Neural cell (in vitro differentiated cells): ENCODE measurements around the gene QKI. TPM values are rescaled to one million over a fixed set of nuclear protein-coding genes. Genes with fewer than 3 reads are reported as not detected.
"Not testable (repeated sequence)": the region's sequence is repeated elsewhere in the genome, so short reads cannot be mapped to it uniquely, and the experiment has no call there.

ENCODE experiments used
- H2AFZ ChIP-seq: fragments of 200-600, 300-800 bp; sonication (generic), shearing (Covaris generic); 2 replicates; pipeline ENCODE4 v1.6.0; 2014; ENCODE audit warnings: low read depth, mild to moderate bottlenecking, antibody characterized with exemption, low read length, moderate library complexity
- H3F3A ChIP-seq: fragments of 200-600 bp; shearing (Covaris generic); 2 replicates; pipeline ENCODE4 v1.6.1; 2016; ENCODE audit warnings: mild to moderate bottlenecking, moderate library complexity, mixed read lengths, antibody characterized with exemption, low read length; ENCODE audit not compliant: insufficient read depth, poor library complexity, severe bottlenecking
- H3K27ac ChIP-seq: fragments of 200-600, 300-800 bp; sonication (generic), shearing (Covaris generic); 2 replicates; pipeline ENCODE4 v1.5.1; 2014; ENCODE audit warnings: mild to moderate bottlenecking, low read length, moderate library complexity
- H3K27me3 ChIP-seq: fragments of 300-800, 200-600 bp; sonication (generic), shearing (Covaris generic); 2 replicates; pipeline ENCODE4 v1.6.0; 2014; ENCODE audit warnings: mild to moderate bottlenecking, low read depth, low read length, moderate library complexity; ENCODE audit not compliant: insufficient read depth
- H3K36me3 ChIP-seq: fragments of 300-800, 200-600 bp; sonication (generic), shearing (Covaris generic); 2 replicates; pipeline ENCODE4 v1.5.1; 2014; ENCODE audit warnings: mild to moderate bottlenecking, antibody characterized with exemption, low read length, moderate library complexity; ENCODE audit not compliant: insufficient read depth
- H3K4me2 ChIP-seq: fragments of 300-800, 200-600 bp; sonication (generic), shearing (Covaris generic); 2 replicates; pipeline ENCODE4 v1.6.0; 2014; ENCODE audit warnings: mild to moderate bottlenecking, low read length
- H3K4me3 ChIP-seq: fragments of 300-800, 200-600 bp; sonication (generic), shearing (Covaris generic); 2 replicates; pipeline ENCODE4 v1.5.1; 2014; ENCODE audit warnings: mild to moderate bottlenecking, low read length, moderate library complexity
- H3K79me2 ChIP-seq: fragments of 200-600 bp; shearing (Covaris generic); replicated peaks from 2 replicates; pipeline ENCODE4 v1.6.0; 2014; ENCODE audit warnings: mild to moderate bottlenecking, low read length, moderate library complexity; ENCODE audit not compliant: insufficient read depth
- H3K9ac ChIP-seq: fragments of 300-800, 200-600 bp; sonication (generic), shearing (Covaris generic); 2 replicates; pipeline ENCODE4 v1.6.1; 2016; ENCODE audit warnings: mild to moderate bottlenecking, low read length, mixed read lengths
- H3K9me2 ChIP-seq: fragments of 200-600 bp; shearing (Covaris generic); 2 replicates; pipeline ENCODE4 v1.6.1; 2016; ENCODE audit warnings: mild to moderate bottlenecking, low read length, mixed read lengths; ENCODE audit not compliant: insufficient read depth
- H3K9me3 ChIP-seq: fragments of 200-600, 300-800 bp; sonication (generic), shearing (Covaris generic); 2 replicates; pipeline ENCODE4 v1.6.1; 2016; ENCODE audit warnings: mild to moderate bottlenecking, mixed run types, low read length, moderate library complexity, mixed read lengths
- H4K20me1 ChIP-seq: fragments of 200-600 bp; shearing (Covaris generic); 2 replicates; pipeline ENCODE4 v1.6.1; 2016; ENCODE audit warnings: mild to moderate bottlenecking, mixed run types; ENCODE audit not compliant: insufficient read depth
- CTCF ChIP-seq: fragments of 450-650 bp; IDR thresholded peaks from 2 replicates; pipeline ENCODE4 v1.5.1; 2014; ENCODE audit warnings: antibody characterized with exemption, mild to moderate bottlenecking, moderate library complexity; ENCODE audit not compliant: poor library complexity, severe bottlenecking
- EP300 ChIP-seq: fragments of 450-650 bp; conservative IDR thresholded peaks from 2 replicates; pipeline ENCODE4 v1.6.1; 2014; ENCODE audit warnings: antibody characterized with exemption, mild to moderate bottlenecking, moderate library complexity; ENCODE audit not compliant: poor library complexity, severe bottlenecking
- EZH2 ChIP-seq: fragments of 200-600, 300-800 bp; shearing (Covaris generic), sonication (generic); IDR thresholded peaks from 2 replicates; pipeline ENCODE4 v1.6.1; 2014; ENCODE audit warnings: antibody characterized with exemption, low read length, borderline replicate concordance, mild to moderate bottlenecking; ENCODE audit not compliant: insufficient read depth, poor library complexity, severe bottlenecking
- MXI1 ChIP-seq: fragments of 450-650 bp; conservative IDR thresholded peaks from 2 replicates; pipeline ENCODE4 v1.6.1; 2014; ENCODE audit warnings: antibody characterized with exemption, mild to moderate bottlenecking; ENCODE audit not compliant: poor library complexity, severe bottlenecking
- POLR2AphosphoS5 ChIP-seq: IDR thresholded peaks from 2 replicates; pipeline ENCODE4 v1.6.1; 2012
- RAD21 ChIP-seq: fragments of 450-650 bp; conservative IDR thresholded peaks from 2 replicates; pipeline ENCODE4 v1.6.1; 2014; ENCODE audit warnings: antibody characterized with exemption, mild to moderate bottlenecking, moderate library complexity
- REST ChIP-seq: IDR thresholded peaks from 2 replicates; pipeline ENCODE4 v1.6.1; 2012; ENCODE audit warnings: borderline replicate concordance
- SMC3 ChIP-seq: fragments of 450-650 bp; conservative IDR thresholded peaks from 2 replicates; pipeline ENCODE4 v1.6.1; 2014; ENCODE audit warnings: antibody characterized with exemption, mild to moderate bottlenecking, moderate library complexity; ENCODE audit not compliant: poor library complexity
- TAF1 ChIP-seq: IDR thresholded peaks from 2 replicates; pipeline ENCODE4 v1.6.1; 2012; ENCODE audit warnings: low read depth
- polyA plus RNA-seq: library from polyadenylated mRNA; depleted of rRNA; stranded (reverse); fragments of >200 nt; gene quantifications from 2 replicates; pipeline ENCODE4 v1.2.3, GENCODE V29; 2014

Gene QKI
- polyA plus RNA-seq, 1 donor from 2014 or later = 39.0 TPM

- H3K4me3 ChIP-seq = no peak overlapping the region
- no peak overlapping the region for H3K4me2 ChIP-seq
- no peaks in the 10 kb centered on the region for H3K9me3 ChIP-seq
- no peaks in the 10 kb centered on the region for H3K27me3 ChIP-seq
- no peak overlapping the region for H3K27ac ChIP-seq
- H4K20me1 ChIP-seq = no peaks in the 10 kb centered on the region
- H3K79me2 ChIP-seq = no peaks in the 10 kb centered on the region
- no peaks in the 10 kb centered on the region for H3K36me3 ChIP-seq
- no peaks in the 10 kb centered on the region for H3K9me2 ChIP-seq
- H2AFZ ChIP-seq = no peak overlapping the region
- H3K9ac ChIP-seq = no peak overlapping the region
- TF ChIP-seq TAF1 (no peak), POLR2AphosphoS5 (no peak), SMC3 (no peak), RAD21 (no peak), EP300 (no peak), REST (no peak), CTCF (no peak), MXI1 (no peak), EZH2 (no peak)
- H3F3A ChIP-seq = no peaks in the 10 kb centered on the region
Observed at GRCh38 chr6:163588220-163588919, 173.9 kb downstream of the QKI start.

GRCh38 chr6:163589387-163589786 lies 174.9 kb downstream of the QKI start:
- H4K20me1 ChIP-seq = no peaks in the 10 kb centered on the region
- H3K4me3 ChIP-seq = no peak overlapping the region
- no peaks in the 10 kb centered on the region for H3K9me3 ChIP-seq
- no peaks in the 10 kb centered on the region for H3F3A ChIP-seq
- no peaks in the 10 kb centered on the region for H3K9me2 ChIP-seq
- H3K9ac ChIP-seq = no peak overlapping the region
- no peak overlapping the region for H3K27ac ChIP-seq
- H3K27me3 ChIP-seq = no peaks in the 10 kb centered on the region
- H2AFZ ChIP-seq = no peak overlapping the region
- H3K79me2 ChIP-seq = no peaks in the 10 kb centered on the region
- H3K4me2 ChIP-seq = no peak overlapping the region
- TF ChIP-seq CTCF (no peak), POLR2AphosphoS5 (no peak), TAF1 (no peak), SMC3 (no peak), RAD21 (no peak), REST (no peak), MXI1 (no peak), EP300 (no peak), EZH2 (no peak)
- H3K36me3 ChIP-seq = no peaks in the 10 kb centered on the region

GRCh38 chr6:163590132-163590531 lies 175.6 kb downstream of the QKI start:
- H3K9me2 ChIP-seq, H3K27ac ChIP-seq, H3K9ac ChIP-seq, H3K27me3 ChIP-seq, H3K4me2 ChIP-seq, H2AFZ ChIP-seq, H3F3A ChIP-seq, H3K36me3 ChIP-seq, H3K4me3 ChIP-seq, H4K20me1 ChIP-seq, H3K79me2 ChIP-seq, H3K9me3 ChIP-seq: not testable (repeated sequence)
